AG09319 (cell line): ENCODE data around the gene CRB1.

ENCODE experiments used
- DNase-seq: peaks from one replicate; pipeline ENCODE4 v3.0.0-alpha.2; 2010; ENCODE audit warnings: low read depth; ENCODE audit errors: extremely low read depth
- CTCF ChIP-seq: IDR thresholded peaks from 2 replicates; pipeline ENCODE4 v1.5.1; 2011; ENCODE audit warnings: low read depth, mild to moderate bottlenecking, inconsistent platforms, low read length, moderate library complexity

Gene CRB1

GRCh38 chr1:197287863-197288262 is 19.8 kb downstream of the CRB1 start:
- no peak for TF ChIP-seq CTCF
- DNase-seq: no peak

GRCh38 chr1:197302775-197303174 is 34.7 kb downstream of the CRB1 start:
- no peak for TF ChIP-seq CTCF
- DNase-seq: no peak

GRCh38 chr1:197303463-197303862 is 35.4 kb downstream of the CRB1 start:
- no peak for TF ChIP-seq CTCF
- DNase-seq: no peak

- no peak for TF ChIP-seq CTCF
- no peak for DNase-seq
Measured at GRCh38 chr1:197304638-197305200, 36.7 kb downstream of the CRB1 start.

- TF ChIP-seq CTCF: no peak
- no peak for DNase-seq
Measured at GRCh38 chr1:197305925-197306324, 37.9 kb downstream of the CRB1 start.

GRCh38 chr1:197306381-197307062 is 38.5 kb downstream of the CRB1 start:
- DNase-seq: no peak
- TF ChIP-seq CTCF: no peak

- no peak for DNase-seq
- TF ChIP-seq CTCF: no peak
Measured at GRCh38 chr1:197307136-197307535, 39.1 kb downstream of the CRB1 start.
